HG03280 (cell line): ENCODE measurements around the gene RYR2.
"Not testable (repeated sequence)": the region's sequence is repeated elsewhere in the genome, so short reads cannot be mapped to it uniquely, and the experiment has no call there.

Experiments
- ATAC-seq: cut with Tn5 transposase; IDR thresholded peaks from one replicate; pipeline ENCODE4 v1.9.1; 2021; ENCODE audit warnings: mild to moderate bottlenecking, moderate library complexity; ENCODE audit not compliant: unreplicated experiment

The RYR2 gene

DNA sequence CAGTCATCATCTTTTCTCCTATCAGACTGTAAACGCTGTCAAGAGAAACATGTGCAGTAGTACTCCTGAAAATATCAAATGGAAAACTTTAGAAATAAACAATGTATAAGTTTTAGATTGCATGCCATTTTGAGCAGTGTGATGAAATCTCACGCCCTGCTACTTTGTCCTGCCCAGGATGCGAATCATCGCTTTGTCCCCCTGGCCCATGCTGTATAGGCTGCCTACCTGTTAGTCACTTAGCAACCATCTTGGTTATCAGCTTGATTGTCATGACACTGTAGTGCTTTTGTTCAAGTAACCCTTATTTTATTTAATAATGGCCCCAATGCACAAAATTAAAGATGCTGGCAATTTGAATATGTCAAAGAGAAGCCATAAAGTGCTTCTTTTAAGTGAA, 485.8 kb downstream of the RYR2 start:
- ATAC-seq = no peak

DNA sequence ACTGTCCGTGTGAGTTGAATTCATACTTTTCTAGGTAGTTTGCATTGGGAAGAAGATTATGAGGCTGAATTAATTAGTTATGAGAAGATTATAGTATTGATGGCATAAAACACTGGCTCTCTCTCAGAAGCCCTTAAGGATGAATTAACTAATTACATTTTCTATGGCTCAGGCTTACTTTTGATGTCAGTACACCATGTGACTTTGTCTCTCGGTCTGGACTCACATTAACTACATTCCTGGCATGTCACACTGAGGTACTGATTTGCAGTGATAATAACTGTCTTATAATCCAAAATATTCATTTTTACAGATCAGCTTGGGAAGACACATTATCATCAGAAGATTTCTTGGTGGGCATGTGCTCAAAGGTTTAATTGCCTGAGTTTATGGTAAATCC, 486.6 kb downstream of the RYR2 start:
- ATAC-seq = no peak

DNA sequence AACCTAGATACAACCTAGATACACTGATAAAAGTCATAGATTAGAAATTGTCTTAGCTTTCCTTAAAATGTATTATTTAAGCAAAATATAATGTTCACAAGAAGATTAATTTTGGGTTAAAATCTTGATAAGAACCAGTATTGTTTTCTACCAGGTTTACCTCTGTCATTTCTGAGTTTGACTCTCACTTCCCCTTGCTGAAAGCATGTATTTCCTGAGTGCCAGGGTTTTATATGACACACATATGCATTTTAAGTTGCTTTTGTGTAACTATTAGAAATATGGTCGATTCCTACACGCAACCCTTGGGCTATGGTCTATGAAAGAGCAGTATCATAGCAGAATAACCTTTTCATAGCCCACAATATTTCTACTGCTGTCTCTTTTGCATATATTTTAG, 497.1 kb downstream of the RYR2 start:
- no peak for ATAC-seq

DNA sequence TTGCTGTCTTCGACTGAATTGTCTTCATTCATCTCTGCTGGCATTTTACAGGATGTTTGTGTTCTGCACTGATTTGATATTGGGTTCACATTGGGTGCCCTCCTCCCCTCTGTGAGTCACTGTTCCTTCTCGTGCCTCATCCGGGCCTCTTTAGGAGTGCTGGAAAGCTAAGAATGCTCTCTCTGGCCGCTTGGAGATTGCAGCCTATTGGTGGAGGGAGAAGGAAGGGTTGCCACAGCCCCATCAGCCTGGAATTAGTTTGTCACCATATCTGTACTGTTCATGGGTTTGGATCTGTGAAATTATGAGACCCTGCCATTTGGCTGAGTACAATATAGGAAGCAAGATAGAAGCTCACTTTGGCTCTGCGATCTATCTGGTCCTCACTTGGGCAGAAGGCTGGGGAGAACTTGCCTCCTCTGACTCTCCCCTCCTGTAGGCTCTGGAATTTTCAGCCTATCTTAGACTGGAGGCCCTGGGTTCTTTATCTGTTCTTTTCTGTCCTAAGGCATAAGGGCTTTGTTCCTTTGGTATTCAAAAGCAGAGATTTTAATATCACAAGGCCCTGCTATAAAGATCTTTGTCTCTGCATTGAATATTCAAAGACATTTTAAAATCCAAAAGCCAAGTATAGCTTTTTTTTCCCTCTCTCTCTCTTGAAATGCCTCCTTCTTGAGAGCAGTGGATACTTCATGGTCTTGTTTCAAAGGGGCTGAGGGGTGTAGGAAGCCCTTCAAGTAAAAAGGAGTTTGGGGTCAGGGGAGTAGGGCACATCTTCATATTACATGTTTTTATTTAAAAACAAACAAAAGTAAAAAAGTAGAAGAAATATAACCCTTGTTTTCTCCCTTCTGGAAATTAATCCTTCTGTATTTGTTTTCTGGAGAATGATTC, 500.8 kb downstream of the RYR2 start:
- no peak for ATAC-seq

DNA sequence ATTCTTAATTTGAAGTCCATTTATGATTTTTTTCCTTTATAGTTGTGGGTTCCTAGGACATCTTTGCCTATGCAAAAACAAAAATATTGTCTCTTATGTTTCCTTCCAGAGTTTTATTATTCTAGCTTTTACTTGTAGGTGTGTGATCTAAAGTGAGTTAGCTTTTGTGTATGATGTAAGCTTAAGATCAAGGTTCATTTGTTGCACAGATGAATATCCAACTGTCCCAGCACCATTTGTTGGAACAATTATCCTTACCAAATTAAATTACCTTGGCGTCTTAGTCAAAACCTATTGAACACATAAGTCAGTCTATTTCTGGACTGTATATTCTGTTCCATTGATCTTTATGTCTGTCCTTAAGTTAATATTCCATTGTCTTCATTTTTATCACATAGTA, 511.1 kb downstream of the RYR2 start:
- no peak for ATAC-seq

DNA sequence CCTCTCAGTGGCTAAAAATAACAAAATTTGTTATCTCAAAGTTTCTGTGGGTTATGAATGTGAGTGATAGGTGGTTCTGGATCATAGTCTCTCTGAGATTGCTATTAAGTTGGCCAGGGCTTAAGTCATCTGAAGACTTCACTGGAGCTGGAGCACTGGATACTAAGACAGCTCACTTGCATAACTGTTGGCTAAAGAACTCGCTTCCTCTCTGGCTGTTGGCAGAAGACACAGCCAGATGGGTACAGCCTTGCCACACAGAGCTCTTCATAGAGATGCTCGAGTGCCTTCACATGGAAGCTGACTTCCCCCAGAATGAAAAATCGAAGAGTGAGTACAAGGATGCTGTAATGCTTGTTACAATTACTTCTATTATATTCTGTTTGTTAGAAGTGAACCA, 514.9 kb downstream of the RYR2 start:
- ATAC-seq = no peak

DNA sequence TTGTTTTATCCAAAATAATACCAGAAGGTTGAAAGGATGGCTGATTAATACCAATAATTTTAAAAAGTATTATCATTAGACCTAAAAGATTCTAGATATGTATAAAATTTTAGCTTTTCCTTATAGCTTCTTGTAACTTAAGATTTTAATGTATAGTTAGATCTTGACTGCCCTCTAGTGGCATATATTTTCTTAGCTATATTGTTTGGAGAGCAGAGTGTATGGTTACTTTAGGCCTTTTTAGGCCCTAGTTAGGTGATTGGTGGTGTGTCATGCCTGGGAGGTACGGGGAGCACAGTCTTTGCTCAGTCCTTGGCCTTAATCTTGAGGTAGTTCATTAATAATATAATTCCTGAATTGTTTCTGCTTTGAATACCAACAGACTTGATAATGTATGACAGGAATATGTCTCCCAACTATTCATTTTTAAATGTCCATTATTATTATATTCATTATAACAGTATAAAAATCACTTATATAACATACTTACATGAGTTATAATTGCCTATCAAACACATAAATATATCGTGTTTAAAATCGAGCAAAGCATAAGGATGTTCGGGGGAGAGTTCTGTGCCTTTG, 520.3 kb downstream of the RYR2 start:
- ATAC-seq = peak; percentile 81

DNA sequence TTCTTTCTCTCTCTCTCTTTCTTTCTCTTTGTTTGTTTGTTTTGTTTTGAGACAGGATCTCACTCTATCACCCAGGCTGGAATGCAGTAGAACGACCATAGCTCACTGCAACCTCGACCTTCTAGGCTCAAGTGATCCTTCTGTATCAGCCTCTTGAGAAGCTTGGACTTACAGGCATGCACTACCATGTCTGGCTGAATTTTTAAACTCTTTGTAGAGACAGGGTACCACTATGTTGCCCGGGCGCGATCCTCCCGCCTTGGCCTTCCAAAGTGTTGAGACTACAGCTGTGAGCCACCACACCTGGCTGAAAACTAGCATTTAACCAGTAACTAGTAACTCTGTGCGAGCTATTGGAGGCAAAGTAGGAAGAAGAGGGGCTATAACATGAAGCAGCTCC, 523.3 kb downstream of the RYR2 start:
- ATAC-seq = no peak

DNA sequence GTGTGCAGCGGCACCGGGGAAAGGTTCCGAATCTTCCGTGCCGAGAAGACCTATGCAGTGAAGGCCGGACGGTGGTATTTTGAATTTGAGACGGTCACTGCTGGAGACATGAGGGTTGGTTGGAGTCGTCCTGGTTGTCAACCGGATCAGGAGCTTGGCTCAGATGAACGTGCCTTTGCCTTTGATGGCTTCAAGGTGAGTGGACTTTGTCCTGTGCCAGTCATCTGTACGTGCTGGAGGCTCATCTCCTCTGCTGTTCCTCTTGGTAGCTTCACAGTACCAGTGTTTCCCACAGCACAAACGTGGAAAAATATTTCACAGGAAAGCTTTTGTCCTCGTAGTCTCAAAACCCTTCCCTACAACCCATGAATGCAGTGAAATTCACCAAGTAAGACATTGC, 524.6 kb downstream of the RYR2 start:
- no peak for ATAC-seq

DNA sequence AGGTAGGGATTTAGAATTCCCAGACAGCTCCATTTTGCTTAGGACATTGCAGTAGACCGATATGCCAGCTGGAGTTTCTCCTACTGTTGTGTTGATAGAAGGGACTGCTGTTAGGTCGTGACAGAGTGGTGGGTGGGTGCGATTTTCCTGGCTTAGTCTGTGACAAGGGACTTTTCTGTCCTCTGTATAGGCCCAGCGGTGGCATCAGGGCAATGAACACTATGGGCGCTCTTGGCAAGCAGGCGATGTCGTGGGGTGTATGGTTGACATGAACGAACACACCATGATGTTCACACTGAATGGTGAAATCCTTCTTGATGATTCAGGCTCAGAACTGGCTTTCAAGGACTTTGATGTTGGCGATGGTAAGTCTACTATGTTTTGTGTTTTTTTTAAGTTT, 527.0 kb downstream of the RYR2 start:
- no peak for ATAC-seq

DNA sequence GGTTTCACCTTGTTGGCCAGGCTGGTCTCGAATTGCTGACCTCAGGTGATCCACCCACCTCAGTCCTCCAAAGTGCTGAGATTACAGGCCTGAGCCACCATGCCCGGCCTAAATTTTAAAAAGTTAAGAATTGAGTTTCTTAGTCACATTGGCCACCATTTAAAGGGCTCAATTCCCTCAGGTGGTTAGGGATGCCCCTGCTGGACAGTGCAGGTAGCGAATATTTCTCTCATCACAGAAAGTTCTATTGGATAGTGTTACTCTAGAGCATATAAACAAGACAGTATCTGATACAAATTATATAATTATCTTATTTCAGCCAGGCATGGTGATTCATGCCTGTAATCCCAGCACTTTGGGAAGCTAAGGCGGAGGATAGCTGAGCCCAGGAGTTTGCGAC, 528.5 kb downstream of the RYR2 start:
- ATAC-seq = no peak

DNA sequence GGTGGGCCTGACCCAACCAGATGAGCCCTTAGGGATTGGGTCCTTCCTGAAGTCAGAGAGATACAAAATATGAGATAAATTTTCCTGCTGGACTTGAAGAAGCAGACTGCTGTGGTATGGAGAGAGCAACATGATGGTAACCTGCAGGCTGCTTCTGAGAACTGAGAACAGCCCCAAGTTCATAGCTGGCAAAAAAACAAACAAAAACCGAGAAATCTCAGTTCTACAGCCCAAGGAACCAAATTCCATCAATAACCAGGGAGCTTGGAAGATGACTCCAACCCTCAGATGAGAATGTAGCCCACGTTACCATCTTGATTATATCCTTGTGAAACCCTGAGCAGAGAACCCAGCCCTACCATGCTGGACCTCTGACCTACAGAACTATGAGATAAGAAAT, 532.6 kb downstream of the RYR2 start:
- ATAC-seq = no peak

DNA sequence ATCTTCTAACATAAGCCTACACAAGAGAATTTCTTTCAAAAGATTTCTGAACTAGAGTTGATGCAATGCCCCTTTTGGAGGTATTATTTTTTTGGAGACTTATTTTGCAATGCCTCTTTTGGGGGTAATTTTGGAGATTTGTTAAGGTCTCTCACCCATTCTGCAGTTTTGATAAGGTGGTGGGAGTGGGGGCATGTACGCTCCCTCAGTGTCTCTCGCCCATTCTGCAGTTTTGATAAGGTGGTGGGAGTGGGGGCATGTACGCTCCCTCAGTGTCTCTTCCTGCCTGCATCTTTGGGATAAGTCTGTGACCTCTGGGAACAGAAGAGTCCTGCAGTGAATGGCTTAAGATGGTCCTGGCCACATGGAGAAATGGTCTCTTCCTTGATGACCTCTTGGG, 536.6 kb downstream of the RYR2 start:
- no peak for ATAC-seq

DNA sequence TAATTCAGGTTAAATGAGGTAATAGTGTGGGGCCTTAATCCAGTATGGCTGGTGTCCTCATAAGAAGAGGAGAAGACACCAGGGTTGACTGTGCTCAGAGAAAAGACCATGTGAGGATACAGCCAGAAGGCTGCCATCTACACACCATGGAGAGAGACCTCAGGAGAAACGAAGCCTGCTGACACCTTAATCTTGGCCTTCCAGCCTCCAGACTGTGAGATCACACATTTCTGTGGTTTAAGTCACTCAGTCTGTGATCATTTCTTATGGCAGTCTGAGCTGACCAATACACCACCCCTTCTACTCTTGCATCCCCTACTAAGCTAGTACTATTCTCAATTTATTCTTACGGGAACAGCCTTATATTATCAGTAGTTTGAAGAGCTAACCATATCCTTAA, 538.7 kb downstream of the RYR2 start:
- no peak for ATAC-seq

DNA sequence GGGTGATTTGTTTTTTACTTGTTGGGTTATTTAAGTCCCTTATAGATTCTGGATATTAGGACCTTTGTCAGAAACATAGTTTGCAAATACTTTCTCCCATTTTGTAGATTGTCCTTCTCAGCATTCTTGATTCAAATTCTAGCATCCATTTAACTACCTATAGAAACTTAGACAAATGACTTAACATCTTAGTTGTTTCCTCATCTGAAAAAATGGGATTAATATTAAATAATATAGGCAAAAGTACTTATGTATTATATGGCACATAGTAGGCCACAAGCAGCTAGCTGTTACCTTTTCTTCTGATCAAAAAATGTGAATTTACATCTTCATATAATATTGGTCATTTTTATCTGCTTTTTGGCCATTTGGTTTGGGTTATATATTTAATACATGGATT, 541.3 kb downstream of the RYR2 start:
- no peak for ATAC-seq

DNA sequence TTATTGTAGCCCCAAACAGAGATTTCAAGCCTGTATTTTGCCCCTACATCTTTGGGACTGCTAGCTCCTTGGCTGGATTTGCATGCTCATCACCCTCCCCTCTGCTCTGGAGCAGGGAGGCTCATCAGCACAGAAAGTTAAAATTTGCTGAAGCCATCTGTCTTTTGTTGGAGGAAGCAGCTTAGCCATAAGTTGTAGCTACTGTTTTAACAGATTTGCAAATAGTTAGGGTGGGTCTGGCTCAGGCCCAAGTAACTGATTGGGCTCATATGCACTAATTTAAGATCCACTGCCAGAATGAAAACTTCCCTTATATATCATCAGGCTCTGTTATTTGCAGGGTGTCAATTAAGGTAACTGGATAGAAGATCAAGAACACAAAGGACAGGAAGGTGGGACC, 541.8 kb downstream of the RYR2 start:
- no peak for ATAC-seq

DNA sequence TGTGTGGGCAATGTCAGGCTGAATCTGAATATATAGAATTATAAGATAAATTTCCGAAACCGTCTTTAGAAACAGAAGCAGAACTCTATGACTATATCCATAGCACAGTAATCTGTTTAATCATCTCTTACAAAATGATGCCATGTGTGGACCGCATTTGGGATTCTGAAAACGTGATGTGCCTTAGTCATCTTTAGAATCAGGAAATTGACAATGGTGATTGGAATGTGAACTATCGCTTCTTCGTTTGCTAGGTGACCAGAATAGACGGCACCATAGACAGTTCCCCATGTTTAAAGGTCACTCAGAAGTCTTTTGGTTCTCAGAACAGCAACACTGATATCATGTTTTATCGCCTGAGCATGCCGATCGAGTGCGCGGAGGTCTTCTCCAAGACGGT, 548.4 kb downstream of the RYR2 start:
- ATAC-seq = no peak

DNA sequence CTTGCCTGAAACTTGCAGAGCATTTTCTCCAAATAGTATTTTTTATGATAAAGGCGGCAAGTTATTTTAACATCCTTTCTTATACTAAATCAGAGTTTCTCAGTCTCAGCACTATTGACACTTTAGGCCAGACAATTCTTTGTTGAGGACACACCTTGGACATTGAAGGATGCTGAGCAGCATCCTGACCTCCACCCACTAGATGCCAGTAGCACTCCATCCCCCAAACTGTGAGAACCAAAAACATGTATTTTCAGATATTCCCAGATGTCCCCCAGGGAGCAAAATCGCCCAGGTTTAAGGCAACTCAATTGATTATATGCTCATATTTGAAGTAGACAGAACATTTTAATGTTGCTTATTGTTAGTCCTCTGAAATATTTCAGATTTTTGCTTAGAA, 549.4 kb downstream of the RYR2 start:
- ATAC-seq = no peak

DNA sequence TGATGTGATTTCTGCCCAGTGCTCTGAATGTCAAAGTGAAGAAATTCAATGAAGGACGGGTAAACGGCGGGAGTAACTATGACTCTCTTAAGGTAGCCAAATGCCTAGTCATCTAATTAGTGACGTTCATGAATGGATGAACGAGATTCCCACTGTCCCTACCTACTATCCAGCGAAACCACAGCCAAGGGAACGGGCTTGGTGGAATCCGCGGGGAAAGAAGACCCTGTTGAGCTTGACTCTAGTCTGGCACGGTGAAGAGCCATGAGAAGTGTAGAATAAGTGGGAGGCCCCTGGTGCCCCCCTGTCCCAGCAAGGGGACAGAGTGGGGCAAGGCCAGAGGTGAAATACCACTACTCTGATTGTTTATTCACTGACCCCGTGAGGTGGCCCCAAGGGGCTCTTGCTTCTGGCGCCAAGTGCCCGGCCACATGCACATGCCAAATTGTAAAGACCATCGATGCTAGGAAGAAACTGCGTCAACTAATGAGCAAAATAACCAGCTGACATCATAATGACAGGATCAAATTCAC, 561.1 kb downstream of the RYR2 start:
- ATAC-seq = not testable (repeated sequence)

DNA sequence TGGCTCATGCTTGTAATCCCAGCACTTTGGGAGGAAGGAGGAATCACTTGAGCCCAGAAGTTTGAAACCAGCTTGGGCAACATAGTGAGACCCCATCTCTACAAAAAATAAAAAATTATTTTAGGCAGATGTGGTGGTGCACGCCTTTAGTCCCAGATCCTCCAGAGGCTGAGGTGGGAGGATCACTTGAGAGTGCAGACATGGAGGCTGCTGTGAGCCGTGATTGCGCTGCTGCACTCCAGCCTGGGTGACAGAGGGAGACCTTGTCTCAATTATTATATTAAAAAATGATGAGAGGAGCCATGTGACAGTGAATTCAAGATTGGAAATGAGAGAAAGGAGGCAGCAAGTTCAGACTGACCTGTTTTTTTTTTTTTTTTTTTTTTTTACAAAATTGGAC, 566.4 kb downstream of the RYR2 start:
- ATAC-seq = no peak

DNA sequence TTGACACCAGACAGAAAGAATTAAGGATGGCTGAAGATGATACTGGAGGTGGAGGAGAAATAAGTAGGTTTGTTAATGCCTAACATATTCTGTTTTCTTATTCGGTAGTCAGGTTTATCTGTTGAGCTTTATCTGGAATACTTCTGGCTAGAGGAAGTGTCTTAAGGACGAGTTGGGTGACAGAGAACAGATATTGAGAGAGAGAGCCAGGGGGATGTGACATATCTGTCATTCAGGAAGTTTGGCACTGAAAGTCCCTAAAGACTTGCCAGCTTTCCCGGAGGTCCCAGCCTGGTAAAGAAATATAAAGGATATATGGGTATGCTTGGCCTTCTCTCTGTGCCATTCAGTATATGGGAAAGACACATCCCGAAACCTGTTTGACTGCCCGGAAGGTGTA, 568.2 kb downstream of the RYR2 start:
- ATAC-seq = no peak

DNA sequence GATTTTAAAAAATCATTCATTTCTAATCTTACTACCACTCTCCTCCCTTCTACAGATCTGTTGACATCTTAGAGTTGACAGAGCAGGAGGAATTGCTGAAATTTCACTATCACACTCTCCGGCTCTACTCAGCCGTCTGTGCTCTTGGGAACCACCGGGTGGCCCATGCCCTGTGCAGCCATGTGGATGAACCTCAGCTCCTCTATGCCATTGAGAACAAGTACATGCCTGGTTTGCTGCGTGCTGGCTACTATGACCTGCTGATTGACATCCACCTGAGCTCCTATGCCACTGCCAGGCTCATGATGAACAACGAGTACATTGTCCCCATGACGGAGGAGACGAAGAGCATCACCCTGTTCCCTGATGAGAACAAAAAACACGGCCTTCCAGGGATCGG, 572.0 kb downstream of the RYR2 start:
- ATAC-seq = no peak

DNA sequence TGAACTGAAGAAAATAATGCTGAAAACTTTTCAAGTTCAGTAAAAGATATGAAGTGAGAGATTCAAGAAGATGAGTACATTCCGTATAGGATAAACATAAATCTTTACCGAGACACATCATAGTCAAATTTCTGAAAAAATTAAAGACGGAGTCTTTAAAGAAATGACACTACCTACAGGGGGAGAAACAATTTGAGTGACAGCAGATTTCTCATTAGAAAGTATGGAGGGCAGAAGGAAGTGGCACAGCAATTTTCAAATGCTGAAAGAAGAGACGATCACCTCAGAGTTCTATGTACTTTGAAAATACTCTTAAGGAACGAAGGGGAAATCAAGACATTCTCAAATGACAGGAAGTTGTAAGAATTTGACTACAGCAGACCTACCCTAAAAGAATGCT, 577.6 kb downstream of the RYR2 start:
- ATAC-seq = no peak
